Fibroblast of skin of left biceps (primary cell): Measurements from ENCODE around the gene SLC4A2.
"Not testable (repeated sequence)": the region's sequence is repeated elsewhere in the genome, so short reads cannot be mapped to it uniquely, and the experiment has no call there.

Experiments
- DNase-seq, 2 experiments: peaks; one replicate each; pipeline ENCODE4 v3.0.0-alpha.2; 2013; ENCODE audit warnings: low read depth in 2 of 2

Gene SLC4A2

DNA sequence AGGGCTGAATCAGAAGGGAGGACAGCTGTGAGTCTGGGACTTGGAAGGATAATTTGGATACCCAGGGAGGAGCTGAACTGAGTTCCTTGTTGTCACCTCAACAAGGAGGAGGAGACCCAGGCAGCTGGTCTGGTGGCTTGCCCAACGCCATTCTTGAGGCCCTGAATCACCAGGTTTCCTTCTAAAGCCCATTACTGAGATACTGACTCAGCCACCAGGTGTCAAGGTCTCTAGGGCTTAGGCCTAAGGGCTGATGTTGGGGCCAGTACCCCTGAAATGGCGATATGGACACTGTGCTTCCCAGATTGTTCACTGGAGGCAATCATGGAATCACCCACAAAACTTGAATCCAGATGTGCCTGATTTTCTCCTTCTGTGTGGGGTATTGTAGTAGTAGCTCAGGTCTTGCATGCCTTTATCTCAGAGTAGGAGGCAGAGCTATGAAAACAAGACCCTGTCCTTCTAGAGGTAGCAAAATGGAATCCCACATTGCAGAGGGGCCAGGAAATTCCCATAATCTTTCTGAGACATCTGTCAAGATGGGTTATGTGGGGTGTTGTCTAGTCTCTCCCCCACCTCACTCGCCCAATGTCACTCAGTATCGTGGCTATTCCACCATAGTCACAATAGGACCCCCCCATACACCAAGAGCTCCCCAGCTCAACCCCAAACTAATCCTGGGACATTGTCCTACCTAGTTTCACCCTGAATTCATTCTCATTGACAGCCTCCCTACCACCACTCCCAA is 33.3 kb upstream of the SLC4A2 start:
- DNase-seq: no peak

- DNase-seq: not testable (repeated sequence)
These were observed 32.3 kb upstream of the SLC4A2 start for GRCh38 chr7:151026771-151027727.

GRCh38 chr7:151027728-151028130 is 31.7 kb upstream of the SLC4A2 start:
- not testable (repeated sequence) for DNase-seq

GRCh38 chr7:151028131-151028947 is 31.1 kb upstream of the SLC4A2 start, which contains the start of gene ABCB8:
Gene ABCB8, plus strand, starts transcription at chr7:151028450. Its CDS starts 66 bp downstream, at chr7:151028516.
- peak; percentile 97 for DNase-seq

DNA sequence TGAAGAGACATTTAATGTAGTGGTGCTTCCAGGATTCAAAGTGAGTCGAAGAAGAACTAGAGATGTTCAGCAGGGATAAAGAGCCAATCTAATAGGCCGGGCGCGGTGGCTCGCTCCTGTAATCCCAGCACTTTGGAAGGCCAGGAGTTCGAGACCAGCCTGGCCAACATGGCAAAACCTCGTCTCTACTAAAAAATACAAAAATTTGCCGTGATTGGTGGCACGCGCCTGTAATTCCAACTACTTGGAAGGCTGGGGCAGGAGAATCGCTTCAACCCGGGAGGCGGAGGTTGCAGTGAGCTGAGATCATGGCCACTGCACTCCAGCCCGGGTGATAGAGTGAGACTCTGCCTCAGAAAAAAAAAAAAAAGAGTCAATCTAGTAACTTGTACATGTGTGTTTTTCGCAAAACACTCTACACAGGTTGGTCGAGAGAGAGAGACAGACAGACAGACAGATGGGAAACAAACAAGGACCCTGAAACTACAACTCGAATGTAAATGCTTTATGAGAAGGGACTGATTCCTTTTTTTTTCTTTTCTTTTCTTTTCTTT is 30.4 kb upstream of the SLC4A2 start:
- no peak for DNase-seq

DNA sequence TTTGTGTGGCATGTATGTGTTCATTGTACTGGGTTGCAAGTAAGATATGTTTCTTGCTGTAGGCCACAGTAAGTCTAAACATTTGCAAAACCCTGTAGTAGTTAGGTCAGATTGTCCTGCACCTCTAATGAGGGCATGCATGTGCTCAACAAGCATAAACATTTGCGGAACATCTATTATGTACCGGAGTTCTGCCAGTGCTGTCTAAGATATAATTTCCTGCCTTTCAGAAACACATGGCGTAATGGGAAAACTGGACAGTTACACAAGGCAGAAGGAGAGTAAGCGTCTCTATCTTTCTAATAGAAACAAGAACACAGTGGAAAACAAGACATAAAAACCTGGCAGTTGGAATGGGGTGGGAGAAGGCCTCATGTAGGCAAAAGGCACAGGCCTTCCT is 28.4 kb upstream of the SLC4A2 start:
- DNase-seq: no peak

GRCh38 chr7:151032936-151033863 is 26.2 kb upstream of the SLC4A2 start:
- DNase-seq: no peak

- DNase-seq: no peak
These were observed 25.5 kb upstream of the SLC4A2 start for GRCh38 chr7:151033864-151034249.

DNA sequence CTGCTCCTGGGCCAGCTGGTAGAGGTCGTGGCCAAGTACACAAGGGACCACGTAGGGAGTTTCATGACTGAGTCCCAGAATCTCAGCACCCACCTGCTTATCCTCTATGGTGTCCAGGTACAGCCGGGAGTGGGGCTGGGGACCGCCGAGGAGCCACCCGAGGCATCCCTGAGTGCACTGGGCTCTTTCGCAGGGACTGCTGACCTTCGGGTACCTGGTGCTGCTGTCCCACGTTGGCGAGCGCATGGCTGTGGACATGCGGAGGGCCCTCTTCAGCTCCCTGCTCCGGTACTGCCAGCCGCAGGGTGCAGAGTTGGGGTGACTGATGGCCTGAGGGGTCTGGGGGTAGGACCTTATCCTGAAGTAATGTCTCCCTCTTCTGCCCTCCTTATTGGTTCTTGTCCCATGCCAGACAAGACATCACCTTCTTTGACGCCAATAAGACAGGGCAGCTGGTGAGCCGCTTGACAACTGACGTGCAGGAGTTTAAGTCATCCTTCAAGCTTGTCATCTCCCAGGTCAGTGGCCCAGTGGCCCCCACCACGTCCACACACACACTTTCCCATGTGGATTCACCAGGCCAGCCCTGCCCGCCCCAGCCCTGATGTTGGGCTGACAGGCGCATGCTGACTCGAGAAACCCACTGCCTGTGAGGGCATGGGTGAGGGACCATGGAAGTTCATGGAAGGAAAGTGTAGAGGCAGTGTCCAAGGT is 24.9 kb upstream of the SLC4A2 start:
- no peak for DNase-seq

DNA sequence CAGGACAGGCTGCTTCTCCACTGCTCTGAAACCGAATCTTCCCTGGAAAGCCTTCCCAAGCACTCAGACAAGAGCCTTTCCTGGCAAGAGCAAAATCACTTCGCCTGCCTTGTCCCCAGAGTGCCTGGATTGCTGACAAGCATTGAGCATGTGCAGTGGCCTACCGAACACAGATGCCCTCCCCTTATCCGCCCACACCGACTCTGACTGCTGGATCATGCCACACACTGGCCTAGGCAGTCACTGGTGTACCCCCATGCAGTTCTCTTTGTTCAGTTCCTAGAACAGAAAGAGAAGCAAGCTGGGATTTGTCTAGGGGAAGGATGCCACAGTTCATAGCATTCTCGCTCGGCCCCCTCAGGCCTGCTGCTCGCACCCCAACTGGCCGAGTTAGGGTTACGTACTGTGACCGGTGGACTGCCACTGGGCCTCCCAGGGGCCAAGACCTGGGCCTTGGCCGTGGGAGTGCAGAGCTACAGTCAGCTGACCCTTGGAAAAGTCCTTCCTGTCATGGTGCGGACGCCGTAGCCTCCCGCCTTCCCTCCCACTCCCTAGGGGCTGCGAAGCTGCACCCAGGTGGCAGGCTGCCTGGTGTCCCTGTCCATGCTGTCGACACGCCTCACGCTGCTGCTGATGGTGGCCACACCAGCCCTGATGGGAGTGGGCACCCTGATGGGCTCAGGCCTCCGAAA is 24.2 kb upstream of the SLC4A2 start:
- no peak for DNase-seq

DNA sequence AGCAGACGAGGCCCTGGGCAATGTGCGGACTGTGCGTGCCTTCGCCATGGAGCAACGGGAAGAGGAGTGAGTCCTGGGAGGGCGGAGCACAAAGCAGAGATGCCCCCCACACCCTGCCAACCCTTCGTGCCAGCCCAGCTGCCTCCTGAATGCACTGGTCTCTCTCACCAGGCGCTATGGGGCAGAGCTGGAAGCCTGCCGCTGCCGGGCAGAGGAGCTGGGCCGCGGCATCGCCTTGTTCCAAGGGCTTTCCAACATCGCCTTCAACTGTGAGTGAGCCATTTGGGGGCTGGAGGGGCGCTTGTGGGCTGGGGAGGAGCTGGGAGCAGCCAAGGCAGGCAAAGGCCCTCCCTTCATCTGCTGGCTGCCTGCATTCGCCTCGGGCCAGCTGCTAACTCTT is 23.5 kb upstream of the SLC4A2 start:
- no peak for DNase-seq

DNA sequence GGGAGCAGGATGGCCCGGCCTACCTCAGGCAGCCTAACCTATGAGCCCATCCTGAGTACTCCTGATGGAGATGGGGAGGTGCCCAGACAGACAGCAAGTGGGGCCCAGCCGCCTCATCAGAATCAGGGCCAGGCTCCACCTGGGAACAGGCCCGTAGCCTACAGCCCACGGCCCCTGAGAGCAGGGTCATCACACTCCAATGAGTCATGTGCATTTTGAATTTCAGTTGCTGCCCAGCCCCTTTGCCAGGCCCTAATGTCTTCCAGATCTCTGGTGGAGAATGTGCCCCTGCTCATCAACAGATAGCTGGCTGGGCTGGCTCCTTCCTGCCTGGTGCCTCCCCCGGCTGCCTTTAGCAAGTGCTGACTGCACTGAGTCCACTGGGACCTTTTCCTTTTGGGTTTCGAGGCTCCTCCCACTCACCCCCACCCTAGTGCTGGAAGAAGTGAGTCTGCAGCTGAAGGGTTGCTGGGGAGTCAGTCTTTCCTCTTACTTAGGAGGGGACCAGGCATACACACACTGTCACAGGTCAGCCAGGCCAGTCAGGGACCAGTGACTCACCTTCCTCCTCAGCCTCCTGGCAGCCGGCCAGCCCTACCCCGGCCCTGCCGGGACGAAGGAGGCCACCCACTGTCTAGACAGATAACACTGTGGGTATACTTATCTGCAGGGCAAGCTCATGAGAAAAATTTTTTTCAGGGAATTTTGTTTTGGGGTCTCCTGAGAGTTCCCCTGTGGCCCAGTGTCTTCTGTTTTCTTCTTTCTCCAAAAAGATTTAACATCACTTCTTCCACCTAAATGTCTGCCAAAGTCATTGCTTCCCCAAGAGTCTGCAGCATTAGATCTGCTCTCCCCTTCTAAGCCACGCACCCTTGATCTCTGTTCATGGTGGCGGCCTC is 20.2 kb upstream of the SLC4A2 start:
- no peak for DNase-seq

DNA sequence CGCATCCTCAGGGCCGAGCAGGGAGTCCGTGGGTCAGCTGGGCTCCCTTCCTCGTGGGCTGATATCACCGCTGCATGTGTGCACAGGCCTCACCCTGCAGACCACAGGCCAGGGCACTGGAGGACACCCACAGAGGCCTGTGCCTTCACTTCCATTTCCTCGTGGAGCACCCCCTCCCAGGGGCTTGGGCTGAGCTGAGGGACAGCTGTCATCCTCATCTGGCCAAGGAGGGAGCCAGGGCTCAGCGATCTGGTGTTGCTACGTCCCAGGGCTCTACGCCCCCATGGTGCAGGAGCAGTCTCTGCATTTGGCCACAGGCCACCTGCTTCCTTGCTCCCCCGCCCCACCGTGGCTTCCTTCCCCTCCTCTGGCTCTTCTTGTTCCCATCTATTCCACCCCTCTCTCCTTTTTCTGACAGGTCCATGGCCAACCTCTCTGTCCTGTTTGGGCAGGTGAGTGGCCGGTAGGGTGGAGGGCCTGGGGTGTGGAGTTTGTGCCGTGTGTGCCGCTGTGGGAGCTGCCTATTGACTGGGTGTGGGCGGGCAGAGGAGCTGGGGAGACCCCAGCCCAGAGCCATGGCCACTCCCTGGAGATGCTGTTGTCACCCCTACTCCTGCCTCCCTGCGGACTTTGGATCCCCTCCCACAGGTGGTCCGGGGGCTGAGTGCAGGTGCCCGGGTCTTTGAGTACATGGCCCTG is 19.4 kb upstream of the SLC4A2 start:
- DNase-seq: no peak

DNA sequence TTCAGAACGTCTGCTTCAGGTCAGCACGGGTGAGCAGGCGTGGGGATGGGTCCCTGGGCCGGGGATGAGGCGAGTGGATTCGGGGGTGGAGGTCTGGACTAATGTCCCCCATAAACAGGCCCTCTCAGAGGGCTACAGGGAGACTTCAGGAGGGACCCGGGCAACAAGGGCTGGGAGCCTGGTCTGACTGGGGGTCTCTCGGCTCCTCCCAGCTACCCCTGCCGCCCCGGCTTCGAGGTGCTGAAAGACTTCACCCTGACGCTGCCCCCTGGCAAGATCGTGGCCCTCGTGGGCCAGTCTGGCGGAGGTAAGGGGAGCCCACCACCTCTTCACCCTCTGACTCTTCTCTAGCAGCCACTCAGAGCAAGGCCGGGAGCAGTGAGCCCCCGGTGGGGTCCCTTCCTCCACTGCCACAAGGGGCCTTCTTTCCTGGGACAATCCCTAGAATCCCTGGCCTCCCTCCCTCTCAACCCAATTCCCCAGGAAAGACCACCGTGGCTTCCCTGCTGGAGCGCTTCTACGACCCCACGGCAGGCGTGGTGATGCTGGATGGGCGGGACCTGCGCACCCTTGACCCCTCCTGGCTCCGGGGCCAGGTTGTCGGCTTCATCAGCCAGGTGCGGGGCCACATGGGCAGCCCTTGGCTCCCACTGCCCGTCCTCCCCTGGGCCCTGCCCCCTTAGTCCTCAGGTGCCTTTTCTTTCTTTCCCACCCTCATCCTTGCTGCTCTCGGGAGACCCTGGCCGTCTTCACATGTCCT is 18.6 kb upstream of the SLC4A2 start:
- no peak for DNase-seq

- not testable (repeated sequence) for DNase-seq
These were observed 15.9 kb upstream of the SLC4A2 start for GRCh38 chr7:151043449-151043848.

DNA sequence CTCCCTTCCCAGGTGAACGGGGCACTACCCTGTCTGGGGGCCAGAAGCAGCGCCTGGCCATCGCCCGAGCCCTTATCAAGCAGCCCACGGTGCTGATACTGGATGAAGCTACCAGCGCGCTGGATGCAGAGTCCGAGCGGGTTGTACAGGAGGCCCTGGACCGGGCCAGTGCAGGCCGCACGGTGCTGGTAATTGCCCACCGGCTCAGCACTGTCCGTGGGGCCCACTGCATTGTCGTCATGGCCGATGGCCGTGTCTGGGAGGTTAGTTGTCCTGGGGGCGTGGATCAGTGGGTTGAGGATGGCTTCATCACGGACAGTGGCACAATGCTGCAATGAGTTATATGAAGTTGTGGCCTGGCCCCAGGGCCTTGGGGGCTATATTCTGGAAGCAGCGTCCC is 15.4 kb upstream of the SLC4A2 start:
- no peak for DNase-seq

- no peak for DNase-seq
These were observed 14.1 kb upstream of the SLC4A2 start for GRCh38 chr7:151045262-151045661.
